GM12865 (cell line): ENCODE results near the gene EPHB1.

ENCODE experiments used
- DNase-seq: peaks from one replicate; pipeline ENCODE4 v3.0.0; 2010; ENCODE audit warnings: low read depth
- H3K4me3 ChIP-seq: 2 replicates; pipeline ENCODE4 v1.5.1; 2011; ENCODE audit warnings: mild to moderate bottlenecking, low read depth, low read length, control low read depth
- CTCF ChIP-seq: IDR thresholded peaks from 2 replicates; pipeline ENCODE4 v1.5.1; 2011; ENCODE audit warnings: low read length, control low read depth, low read depth, inconsistent platforms; ENCODE audit not compliant: insufficient read depth; ENCODE audit errors: missing control alignments

The EPHB1 gene

GRCh38 chr3:134972836-134973455 lies 177.9 kb downstream of the EPHB1 start:
- DNase-seq, result no peak
- no peak for TF ChIP-seq CTCF
- no peak overlapping the region for H3K4me3 ChIP-seq

DNA sequence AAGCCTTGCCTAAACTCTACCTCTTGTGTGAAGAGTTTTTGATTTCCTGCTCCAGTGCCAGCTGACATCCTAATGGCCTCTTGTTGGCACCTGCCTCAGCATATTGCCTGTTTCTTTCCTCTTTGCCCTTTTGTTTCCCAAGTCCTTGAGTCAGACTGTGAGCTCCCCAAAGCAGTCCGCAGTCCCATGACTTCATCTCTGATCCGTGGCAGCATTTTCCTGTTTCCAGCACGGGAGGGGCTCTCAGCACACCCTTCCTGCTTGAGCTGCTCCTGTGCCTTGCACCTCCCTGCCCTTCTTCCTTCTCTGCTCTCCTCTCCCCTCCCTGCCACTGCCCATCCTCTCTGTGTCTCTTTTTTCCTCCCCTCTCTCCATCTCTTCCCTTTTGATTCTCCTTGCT lies 179.6 kb downstream of the EPHB1 start:
- no peak for TF ChIP-seq CTCF
- no peak overlapping the region for H3K4me3 ChIP-seq
- no peak for DNase-seq

DNA sequence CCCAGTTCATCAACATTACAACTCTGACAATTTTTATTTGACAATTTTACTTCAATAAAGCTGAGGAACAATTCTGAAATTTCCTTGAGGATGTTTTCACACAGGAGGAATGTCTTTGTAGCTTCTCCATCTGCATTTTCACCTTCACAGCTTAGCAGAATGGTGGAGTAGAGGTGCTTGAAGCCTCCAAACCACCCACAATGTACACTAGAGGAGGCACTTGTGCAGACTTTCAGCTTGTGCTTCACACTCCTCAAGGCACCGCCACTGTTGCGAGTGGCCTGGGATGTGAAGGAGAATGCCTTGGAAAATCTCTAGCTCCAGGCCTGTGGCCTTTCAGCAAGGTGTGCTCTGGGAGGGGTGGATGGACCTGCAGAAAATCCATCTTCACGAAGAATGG lies 181.9 kb downstream of the EPHB1 start:
- DNase-seq, result no peak
- TF ChIP-seq CTCF, result no peak
- H3K4me3 ChIP-seq, result no peak overlapping the region

GRCh38 chr3:134978658-134979057 lies 183.6 kb downstream of the EPHB1 start:
- H3K4me3 ChIP-seq, result no peak overlapping the region
- peak; percentile 5 for DNase-seq
- TF ChIP-seq CTCF, result no peak

DNA sequence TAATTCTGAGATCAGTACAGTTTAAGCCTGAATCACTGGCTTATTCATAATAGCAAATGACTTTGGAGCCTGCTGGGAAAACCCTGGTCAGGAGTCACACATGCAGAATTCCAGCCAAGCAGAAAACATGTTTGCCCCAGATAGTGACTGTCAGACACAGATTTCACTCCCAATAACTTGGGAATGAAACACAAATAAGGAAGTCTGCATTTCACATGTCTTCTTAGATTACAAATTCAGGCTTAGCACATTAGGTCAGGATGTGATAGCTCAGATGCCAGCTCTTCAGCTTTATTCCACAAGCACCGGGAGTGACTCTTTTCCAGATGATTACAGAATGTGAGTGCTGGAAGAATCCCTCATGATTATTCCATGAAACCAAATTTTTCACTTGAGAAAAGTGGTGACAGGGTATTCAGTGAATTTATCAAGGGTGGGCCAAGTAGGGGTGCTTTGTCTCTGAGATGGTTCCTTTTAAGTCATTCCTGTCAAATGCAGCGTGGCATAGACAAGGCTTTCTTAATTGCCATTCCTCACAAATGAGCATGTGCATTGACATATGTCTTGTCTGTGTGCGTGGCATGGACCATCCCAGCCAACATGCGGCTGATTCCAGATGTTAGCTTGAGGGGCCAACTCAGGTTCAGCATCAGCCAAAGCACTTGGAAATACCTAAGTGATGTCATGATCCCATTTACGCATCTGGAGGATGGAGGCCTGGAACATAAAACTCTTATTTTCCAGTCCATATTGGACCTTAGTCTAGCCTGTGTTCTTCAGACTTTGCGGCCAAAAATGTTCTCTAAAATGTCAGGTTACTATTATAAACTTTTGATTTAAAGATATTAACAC lies 191.0 kb downstream of the EPHB1 start:
- no peak for DNase-seq
- no peak for TF ChIP-seq CTCF
- no peak overlapping the region for H3K4me3 ChIP-seq

- DNase-seq, result no peak
- TF ChIP-seq CTCF, result no peak
- H3K4me3 ChIP-seq, result no peak overlapping the region
Measured at GRCh38 chr3:134988666-134989065, 193.6 kb downstream of the EPHB1 start.
